Right lobe of liver (tissue), 4 donors: ENCODE results near the gene RXFP2.

Experiments
- POLR2A ChIP-seq: fragments of 450-650 bp; IDR thresholded peaks from one replicate; pipeline ENCODE4 v1.6.1; 2017; ENCODE audit warnings: antibody characterized with exemption, mild to moderate bottlenecking
- TF ChIP-seq, protein P1 (sequence below), 4 donors: fragments of 200-600 bp in 3 of 4; fragments of 450-650 bp in 1 of 4; IDR thresholded peaks; one replicate each; pipeline versions ENCODE4 v1.5.1 to v1.8.0; 2016 to 2022; ENCODE audit warnings: antibody characterized with exemption in 4 of 4, mild to moderate bottlenecking in 2 of 4
- donor health status: DM: no; HTN: no; CAD: no.
- donor health status: DM: no; HTN: no; CAD: no.
- donor health status: DM: no; HTN: yes; CAD: no.

- no peak for TF ChIP-seq POLR2A
- TF ChIP-seq, protein P1, sequence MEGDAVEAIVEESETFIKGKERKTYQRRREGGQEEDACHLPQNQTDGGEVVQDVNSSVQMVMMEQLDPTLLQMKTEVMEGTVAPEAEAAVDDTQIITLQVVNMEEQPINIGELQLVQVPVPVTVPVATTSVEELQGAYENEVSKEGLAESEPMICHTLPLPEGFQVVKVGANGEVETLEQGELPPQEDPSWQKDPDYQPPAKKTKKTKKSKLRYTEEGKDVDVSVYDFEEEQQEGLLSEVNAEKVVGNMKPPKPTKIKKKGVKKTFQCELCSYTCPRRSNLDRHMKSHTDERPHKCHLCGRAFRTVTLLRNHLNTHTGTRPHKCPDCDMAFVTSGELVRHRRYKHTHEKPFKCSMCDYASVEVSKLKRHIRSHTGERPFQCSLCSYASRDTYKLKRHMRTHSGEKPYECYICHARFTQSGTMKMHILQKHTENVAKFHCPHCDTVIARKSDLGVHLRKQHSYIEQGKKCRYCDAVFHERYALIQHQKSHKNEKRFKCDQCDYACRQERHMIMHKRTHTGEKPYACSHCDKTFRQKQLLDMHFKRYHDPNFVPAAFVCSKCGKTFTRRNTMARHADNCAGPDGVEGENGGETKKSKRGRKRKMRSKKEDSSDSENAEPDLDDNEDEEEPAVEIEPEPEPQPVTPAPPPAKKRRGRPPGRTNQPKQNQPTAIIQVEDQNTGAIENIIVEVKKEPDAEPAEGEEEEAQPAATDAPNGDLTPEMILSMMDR (IDR thresholded peaks at IDR 0.05): no peak
Measured at GRCh38 chr13:31706105-31706504, 33.2 kb upstream of the RXFP2 start.
